HL-60 (cell line): Measurements from ENCODE around the gene DDIT3.
A peak's percentile ranks its signal among the peaks of the same experiment; 100 is the strongest.

Experiments used
- DNase-seq, 2 experiments: peaks; one replicate each; pipeline ENCODE4 v3.0.0-alpha.2; 2010 to 2020; ENCODE audit warnings: low read depth in 1 of 2, low spot score in 1 of 2
- H3K27ac ChIP-seq: fragments of 250-450 bp; sonication (Bioruptor Pico); replicated peaks from 2 replicates; pipeline ENCODE4 v1.5.1; 2020; ENCODE audit warnings: mild to moderate bottlenecking, moderate library complexity
- H3K27me3 ChIP-seq: fragments of 250-450 bp; sonication (Bioruptor Pico); 2 replicates; pipeline ENCODE4 v1.5.1; 2021; ENCODE audit warnings: mild to moderate bottlenecking, moderate library complexity; ENCODE audit not compliant: insufficient read depth, poor library complexity, severe bottlenecking
- H3K4me3 ChIP-seq: replicated peaks from 2 replicates; pipeline ENCODE4 v1.5.1; 2011; ENCODE audit warnings: mild to moderate bottlenecking, control low read depth, low read length; ENCODE audit not compliant: insufficient read depth
- CTCF ChIP-seq: IDR thresholded peaks from one replicate; pipeline ENCODE4 v1.5.1; 2011; ENCODE audit warnings: low read length, control low read depth, inconsistent platforms; ENCODE audit not compliant: insufficient read depth
- GABPA ChIP-seq: IDR thresholded peaks from 2 replicates; pipeline ENCODE4 v1.6.1; 2012; ENCODE audit warnings: low read depth
- POLR2AphosphoS5 ChIP-seq: IDR thresholded peaks from 2 replicates; pipeline ENCODE4 v1.6.1; 2012; ENCODE audit warnings: low read depth
- REST ChIP-seq: IDR thresholded peaks from 2 replicates; pipeline ENCODE4 v1.6.1; 2012; ENCODE audit warnings: low read depth; ENCODE audit not compliant: insufficient replicate concordance
- SPI1 ChIP-seq: IDR thresholded peaks from 2 replicates; pipeline ENCODE4 v1.6.1; 2012; ENCODE audit warnings: low read depth, mild to moderate bottlenecking, borderline replicate concordance

DDIT3 gene

GRCh38 chr12:57523706-57524614, 3.6 kb upstream of the DDIT3 start:
- DNase-seq = no peak
- H3K27me3 ChIP-seq = no peaks in the 10 kb centered on the region
- no peak for TF ChIP-seq REST
- no peak for TF ChIP-seq POLR2AphosphoS5
- H3K27ac ChIP-seq = peak overlapping the region; percentile 99
- H3K4me3 ChIP-seq = peak overlapping the region; percentile 86

- peak overlapping the region; percentile 99 for H3K27ac ChIP-seq
- TF ChIP-seq SPI1 = peak; percentile 57; the same call in 1 of the 2 replicates
- TF ChIP-seq POLR2AphosphoS5 = peak; percentile 80; the same call in 1 of the 2 replicates
- no peak for TF ChIP-seq GABPA
- H3K4me3 ChIP-seq = peak overlapping the region; percentile 86
- H3K27me3 ChIP-seq = no peaks in the 10 kb centered on the region
- peak; percentile 84 to 93 for DNase-seq
These were observed 2.8 kb upstream of the DDIT3 start for GRCh38 chr12:57522887-57523705.

- TF ChIP-seq GABPA (no peak), POLR2AphosphoS5 (peak; percentile 59; the same call in 1 of the 2 replicates), SPI1 (peak; percentile 50; the same call in 1 of the 2 replicates), CTCF (no peak), REST (peak; percentile 24)
- DNase-seq = peak; percentile 92 to 96
- no peaks in the 10 kb centered on the region for H3K27me3 ChIP-seq
- H3K27ac ChIP-seq = peak within 1 kb of the TSS; percentile 99
- peak within 1 kb of the TSS; percentile 86 for H3K4me3 ChIP-seq
These were observed 1.9 kb upstream of the DDIT3 start, which contains the start of gene MBD6 for GRCh38 chr12:57522011-57522886. Gene MBD6, plus strand, starts transcription at chr12:57522824. Its CDS starts 1,480 bp downstream, at chr12:57524304.

GRCh38 chr12:57521525-57522010, 1.3 kb upstream of the DDIT3 start:
- peak overlapping the region; percentile 99 for H3K27ac ChIP-seq
- no peak for TF ChIP-seq GABPA
- no peak for TF ChIP-seq REST
- TF ChIP-seq POLR2AphosphoS5 = no peak
- no peak for TF ChIP-seq CTCF
- peak in 1 of 2 experiments; percentile 57 for DNase-seq
- H3K4me3 ChIP-seq = peak overlapping the region; percentile 40; the same call in 1 of the 2 replicates
- H3K27me3 ChIP-seq = no peaks in the 10 kb centered on the region
